MM.1S (cell line): ENCODE measurements around the gene SOX11.

Source experiments
- DNase-seq: peaks from one replicate; pipeline ENCODE4 v3.0.0-alpha.2; 2015
- H2AFZ ChIP-seq: fragments of 300-600 bp; sonication (generic); 2 replicates; pipeline ENCODE4 v1.6.0; 2016; ENCODE audit warnings: antibody characterized with exemption, low read length
- H3F3A ChIP-seq: fragments of 300-600 bp; sonication (generic); 2 replicates; pipeline ENCODE4 v1.6.1; 2016; ENCODE audit warnings: mild to moderate bottlenecking, antibody characterized with exemption, low read length, moderate library complexity, mixed read lengths; ENCODE audit not compliant: insufficient read depth
- H3K27ac ChIP-seq: fragments of 300-600 bp; sonication (generic); 2 replicates; pipeline ENCODE4 v1.5.1; 2016; ENCODE audit warnings: mild to moderate bottlenecking, low read length
- H3K27me3 ChIP-seq: fragments of 300-600 bp; sonication (generic); replicated peaks from 2 replicates; pipeline ENCODE4 v1.6.0; 2016; ENCODE audit warnings: low read length; ENCODE audit not compliant: insufficient read depth
- H3K36me3 ChIP-seq: fragments of 300-600 bp; sonication (generic); replicated peaks from 2 replicates; pipeline ENCODE4 v1.6.1; 2016; ENCODE audit warnings: mild to moderate bottlenecking, low read length, mixed read lengths; ENCODE audit not compliant: insufficient read depth
- H3K4me1 ChIP-seq: fragments of 300-600 bp; sonication (generic); 2 replicates; pipeline ENCODE4 v1.6.1; 2016; ENCODE audit warnings: low read length, mixed read lengths
- H3K4me2 ChIP-seq: fragments of 300-600 bp; sonication (generic); 2 replicates; pipeline ENCODE4 v1.6.0; 2016; ENCODE audit warnings: low read depth, low read length
- H3K4me3 ChIP-seq: fragments of 300-600 bp; sonication (generic); 2 replicates; pipeline ENCODE4 v1.5.1; 2016; ENCODE audit warnings: low read length, mixed read lengths
- H3K79me2 ChIP-seq: fragments of 300-600 bp; sonication (generic); 2 replicates; pipeline ENCODE4 v1.6.1; 2016; ENCODE audit warnings: mixed run types, low read length, mixed read lengths
- H3K9ac ChIP-seq: fragments of 300-600 bp; sonication (generic); 2 replicates; pipeline ENCODE4 v1.6.1; 2016; ENCODE audit warnings: low read length, mixed read lengths
- H3K9me2 ChIP-seq: fragments of 300-600 bp; sonication (generic); replicated peaks from 2 replicates; pipeline ENCODE4 v1.6.1; 2016; ENCODE audit warnings: mild to moderate bottlenecking, low read length, mixed read lengths; ENCODE audit not compliant: insufficient read depth
- H3K9me3 ChIP-seq: fragments of 300-600 bp; sonication (generic); replicated peaks from 2 replicates; pipeline ENCODE4 v1.6.1; 2016; ENCODE audit warnings: mild to moderate bottlenecking, low read length, mixed read lengths; ENCODE audit not compliant: insufficient read depth
- H4K20me1 ChIP-seq: fragments of 300-600 bp; sonication (generic); 2 replicates; pipeline ENCODE4 v1.6.1; 2016; ENCODE audit warnings: mild to moderate bottlenecking, low read length, moderate library complexity, mixed read lengths; ENCODE audit not compliant: insufficient read depth
- CTCF ChIP-seq: fragments of 300-600 bp; sonication (generic); IDR thresholded peaks from 2 replicates; pipeline ENCODE4 v1.5.1; 2016; ENCODE audit warnings: antibody characterized with exemption, low read length, mixed read lengths
- EZH2 ChIP-seq: fragments of 300-600 bp; sonication (generic); optimal IDR thresholded peaks from 2 replicates; pipeline ENCODE3; 2017; ENCODE audit warnings: low read depth, mild to moderate bottlenecking, antibody characterized with exemption, low read length, mixed read lengths
- EZH2phosphoT487 ChIP-seq: fragments of 300-600 bp; sonication (generic); IDR thresholded peaks from 2 replicates; pipeline ENCODE4 v1.6.1; 2018; ENCODE audit warnings: antibody characterized with exemption, low read length

SOX11 gene

GRCh38 chr2:5696404-5696944, 4.3 kb downstream of the SOX11 start:
- H3K36me3 ChIP-seq, result no peaks in the 10 kb centered on the region
- no peaks in the 10 kb centered on the region for H3K9me3 ChIP-seq
- H3K4me2 ChIP-seq, result peak overlapping the region; percentile 51; the same call in 1 of the 2 replicates
- H3K9me2 ChIP-seq, result no peaks in the 10 kb centered on the region
- H3K9ac ChIP-seq, result peak overlapping the region; percentile 93
- no peaks in the 10 kb centered on the region for H3K27me3 ChIP-seq
- TF ChIP-seq EZH2, result no peak
- H3K4me3 ChIP-seq, result peak overlapping the region; percentile 72
- DNase-seq, result peak; percentile 37
- H3K79me2 ChIP-seq, result peaks cover 8% of the 10 kb centered on the region; the same call in 1 of the 2 replicates
- H2AFZ ChIP-seq, result no peak overlapping the region
- H3F3A ChIP-seq, result peaks cover 41% of the 10 kb centered on the region
- H4K20me1 ChIP-seq, result no peaks in the 10 kb centered on the region
- H3K27ac ChIP-seq, result peak overlapping the region; percentile 98
- H3K4me1 ChIP-seq, result peaks cover 7% of the 10 kb centered on the region; the same call in 1 of the 2 replicates

- Histone ChIP-seq H3K9ac (peak overlapping the region; percentile 93), H3K79me2 (peaks cover 8% of the 10 kb centered on the region; the same call in 1 of the 2 replicates), H3K4me2 (peak overlapping the region; percentile 51; the same call in 1 of the 2 replicates), H4K20me1 (no peaks in the 10 kb centered on the region), H2AFZ (no peak overlapping the region), H3K27ac (peak overlapping the region; percentile 98), H3K9me3 (no peaks in the 10 kb centered on the region), H3K4me3 (peak overlapping the region; percentile 72), H3F3A (peaks cover 42% of the 10 kb centered on the region), H3K36me3 (no peaks in the 10 kb centered on the region), H3K4me1 (peaks cover 12% of the 10 kb centered on the region; the same call in 1 of the 2 replicates), H3K9me2 (no peaks in the 10 kb centered on the region), H3K27me3 (no peaks in the 10 kb centered on the region)
- DNase-seq, result peak; percentile 57
- TF ChIP-seq EZH2phosphoT487 (no peak), EZH2 (no peak), CTCF (no peak)
Measured at GRCh38 chr2:5696945-5697521, 4.8 kb downstream of the SOX11 start.

GRCh38 chr2:5697562-5697961, 5.4 kb downstream of the SOX11 start:
- Histone ChIP-seq H4K20me1 (no peaks in the 10 kb centered on the region), H3K27ac (peak overlapping the region; percentile 98)
- peak; percentile 46 for DNase-seq

GRCh38 chr2:5698134-5698533, 6.0 kb downstream of the SOX11 start:
- no peak for DNase-seq
- Histone ChIP-seq H4K20me1 (no peaks in the 10 kb centered on the region), H3K27ac (peak overlapping the region; percentile 98), H3K4me3 (peak overlapping the region; percentile 72), H3K27me3 (no peaks in the 10 kb centered on the region), H3K9me3 (no peaks in the 10 kb centered on the region), H3K79me2 (peaks cover 8% of the 10 kb centered on the region; the same call in 1 of the 2 replicates), H3K9me2 (no peaks in the 10 kb centered on the region), H3K9ac (peak overlapping the region; percentile 93), H3F3A (peaks cover 42% of the 10 kb centered on the region), H2AFZ (no peak overlapping the region), H3K4me1 (peaks cover 12% of the 10 kb centered on the region; the same call in 1 of the 2 replicates), H3K4me2 (peak overlapping the region; percentile 67), H3K36me3 (no peaks in the 10 kb centered on the region)
- TF ChIP-seq CTCF (no peak), EZH2phosphoT487 (no peak), EZH2 (no peak)

More at GRCh38 chr2:5697562-5697961, 5.4 kb downstream of the SOX11 start:
- H2AFZ ChIP-seq, result no peak overlapping the region
- peak overlapping the region; percentile 72 for H3K4me3 ChIP-seq
- peak overlapping the region; percentile 67 for H3K4me2 ChIP-seq
- H3K9me2 ChIP-seq, result no peaks in the 10 kb centered on the region
- no peaks in the 10 kb centered on the region for H3K27me3 ChIP-seq
- H3F3A ChIP-seq, result peaks cover 42% of the 10 kb centered on the region
- H3K9me3 ChIP-seq, result no peaks in the 10 kb centered on the region
- peaks cover 12% of the 10 kb centered on the region; the same call in 1 of the 2 replicates for H3K4me1 ChIP-seq
- peak overlapping the region; percentile 93 for H3K9ac ChIP-seq
- H3K79me2 ChIP-seq, result peaks cover 8% of the 10 kb centered on the region; the same call in 1 of the 2 replicates
- TF ChIP-seq EZH2 (no peak), EZH2phosphoT487 (no peak)
- H3K36me3 ChIP-seq, result no peaks in the 10 kb centered on the region
